ENCODE data around the gene PSMA5.
"Not testable (repeated sequence)": the region's sequence is repeated elsewhere in the genome, so short reads cannot be mapped to it uniquely, and the experiment has no call there.

The PSMA5 gene

GRCh38 chr1:109426281-109427170 is at the start of gene PSMA5:
Gene PSMA5 (minus strand): TSS chr1:109426448. CDS start chr1:109426330, 118 bp downstream.
- DNase-seq, result peak; percentile 91

- DNase-seq, result no peak
Measured at GRCh38 chr1:109475261-109475660, 49.0 kb upstream of the PSMA5 start.

GRCh38 chr1:109474697-109475096 is 48.4 kb upstream of the PSMA5 start:
- no peak for DNase-seq

GRCh38 chr1:109473284-109474057 is 47.2 kb upstream of the PSMA5 start:
- DNase-seq, result not testable (repeated sequence)

GRCh38 chr1:109472779-109473178 is 46.5 kb upstream of the PSMA5 start:
- no peak for DNase-seq

- no peak for DNase-seq
Measured at GRCh38 chr1:109470245-109470644, 44.0 kb upstream of the PSMA5 start.

- no peak for DNase-seq
Measured at GRCh38 chr1:109468903-109469302, 42.7 kb upstream of the PSMA5 start.

GRCh38 chr1:109468061-109468460 is 41.8 kb upstream of the PSMA5 start:
- no peak for DNase-seq

- no peak for DNase-seq
Measured at GRCh38 chr1:109467301-109467777, 41.1 kb upstream of the PSMA5 start.

- no peak for DNase-seq
Measured at GRCh38 chr1:109466452-109467300, 40.4 kb upstream of the PSMA5 start, which contains the start of gene SYPL2. Gene SYPL2 (plus strand): TSS chr1:109466546. CDS start chr1:109466844, 298 bp downstream.

GRCh38 chr1:109466125-109466451 is 39.8 kb upstream of the PSMA5 start:
- DNase-seq, result no peak

- no peak for DNase-seq
Measured at GRCh38 chr1:109457819-109458218, 31.6 kb upstream of the PSMA5 start.

GRCh38 chr1:109454497-109455133 is 28.4 kb upstream of the PSMA5 start:
- DNase-seq, result no peak

- no peak for DNase-seq
Measured at GRCh38 chr1:109447524-109447923, 21.3 kb upstream of the PSMA5 start.

- DNase-seq, result not testable (repeated sequence)
Measured at GRCh38 chr1:109445949-109446695, 19.9 kb upstream of the PSMA5 start.

GRCh38 chr1:109444346-109444745 is 18.1 kb upstream of the PSMA5 start:
- no peak for DNase-seq

GRCh38 chr1:109443476-109443875 is 17.2 kb upstream of the PSMA5 start:
- no peak for DNase-seq

GRCh38 chr1:109441069-109441468 is 14.8 kb upstream of the PSMA5 start:
- no peak for DNase-seq

GRCh38 chr1:109438798-109439297 is 12.6 kb upstream of the PSMA5 start:
- no peak for DNase-seq

GRCh38 chr1:109434484-109434883 is 8.2 kb upstream of the PSMA5 start:
- DNase-seq, result no peak

GRCh38 chr1:109433322-109433721 is 7.1 kb upstream of the PSMA5 start:
- no peak for DNase-seq

All from NCI-H1436 treated with DMSO at 0.1 percent for 48 hours (cell line).